GM21360 (cell line): Measurements from ENCODE around the gene TMEM144.
"Not testable (repeated sequence)": the region's sequence is repeated elsewhere in the genome, so short reads cannot be mapped to it uniquely, and the experiment has no call there.

ENCODE experiments used
- ATAC-seq: cut with Tn5 transposase; IDR thresholded peaks from one replicate; pipeline ENCODE4 v1.9.1; 2021; ENCODE audit warnings: mild to moderate bottlenecking, moderate library complexity; ENCODE audit not compliant: unreplicated experiment

Gene TMEM144

DNA sequence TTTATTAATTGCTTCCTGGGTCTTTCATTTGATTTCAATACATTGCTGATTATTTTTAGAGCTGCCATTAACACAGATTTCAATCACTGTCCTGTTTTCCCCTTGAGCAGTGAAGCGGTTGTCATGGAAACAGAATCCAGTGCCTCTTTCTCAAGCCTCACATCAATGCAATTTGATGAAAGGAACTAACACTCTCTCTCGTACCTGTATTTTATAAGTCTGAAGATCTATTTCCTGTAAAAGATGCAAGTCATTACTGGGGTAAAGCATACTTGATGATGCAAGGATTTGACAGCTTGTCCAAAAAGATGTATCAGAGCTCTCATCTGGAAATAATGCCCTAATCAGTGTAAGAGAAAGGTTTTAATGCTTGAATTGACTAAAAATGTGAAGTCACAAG is 19.6 kb upstream of the TMEM144 start:
- ATAC-seq = no peak

DNA sequence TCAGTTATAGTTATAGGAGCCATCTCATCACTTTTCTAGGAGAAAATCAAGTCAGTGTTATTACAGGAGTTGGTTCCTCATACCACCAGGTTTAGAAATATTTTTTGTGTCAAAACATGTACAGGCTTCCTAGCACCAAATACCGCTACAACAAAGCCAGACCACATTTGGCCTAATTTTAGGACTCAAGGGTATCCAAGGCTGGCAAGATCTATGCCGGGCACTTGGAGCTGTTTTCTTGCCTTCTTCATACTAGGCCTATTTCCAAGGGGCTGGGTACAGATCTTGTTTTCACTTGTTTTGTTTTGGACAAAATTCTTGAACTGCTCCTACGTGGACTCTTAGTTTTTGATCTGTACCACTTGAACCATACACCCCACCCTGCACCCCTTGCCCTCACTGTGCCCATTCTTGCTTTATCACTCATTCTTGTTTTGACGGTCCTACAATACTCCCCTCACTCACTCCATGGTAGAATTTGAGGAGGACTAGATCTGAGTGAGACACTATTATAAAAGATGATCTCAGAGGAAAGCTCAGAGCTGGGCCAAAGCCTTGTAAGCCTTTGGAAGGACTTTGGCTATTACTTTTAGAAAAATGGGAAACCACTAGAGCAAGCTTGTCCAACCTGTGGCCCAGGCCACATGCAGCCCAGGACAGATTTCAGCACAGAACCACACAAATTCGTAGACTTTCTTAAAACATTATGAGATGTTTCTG is 17.7 kb upstream of the TMEM144 start:
- no peak for ATAC-seq

DNA sequence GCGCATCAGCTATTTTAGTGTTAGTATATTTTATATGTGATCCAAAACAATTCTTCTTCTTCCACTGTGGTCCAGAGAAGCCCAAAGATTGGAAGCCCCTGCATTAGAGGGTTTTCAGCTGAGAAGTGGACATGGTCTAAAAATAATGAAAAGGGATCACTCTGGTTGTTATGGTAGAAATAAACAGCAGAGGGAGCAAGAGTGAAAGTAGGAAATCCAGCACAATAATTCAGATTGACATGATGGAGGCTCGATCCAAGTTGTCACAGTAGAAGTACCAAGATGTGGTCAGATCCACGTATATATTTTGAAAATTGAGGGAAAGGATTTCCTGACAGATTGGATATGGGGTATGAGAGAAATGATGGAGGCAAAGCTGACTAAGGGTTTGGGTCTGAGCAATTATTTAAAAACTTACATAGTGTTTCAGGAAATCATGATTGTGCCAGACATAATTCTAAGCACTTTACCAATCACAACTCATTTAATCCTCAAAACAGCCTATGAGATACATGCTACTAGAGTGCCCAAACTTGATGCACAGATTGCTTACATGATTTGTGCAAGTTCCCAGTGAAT is 17.0 kb upstream of the TMEM144 start:
- ATAC-seq = no peak

DNA sequence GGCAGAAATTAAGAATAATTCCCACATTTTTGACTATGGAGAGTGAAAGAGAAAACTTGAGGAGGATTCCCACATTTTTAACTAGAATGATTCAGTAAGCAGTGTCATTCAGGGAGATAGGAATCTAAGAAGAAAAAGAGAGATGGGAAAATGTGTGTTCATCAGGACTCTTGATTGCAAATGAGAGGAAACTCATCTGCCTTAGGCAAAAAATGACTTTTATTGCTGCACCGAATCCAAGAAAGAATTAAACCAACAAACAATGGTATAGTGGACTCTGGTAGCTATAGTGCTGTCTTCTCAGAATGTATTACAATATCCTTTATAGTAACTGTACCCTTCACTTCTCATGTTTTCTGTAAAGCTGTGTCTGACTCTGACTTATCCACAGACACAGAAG is 15.0 kb upstream of the TMEM144 start:
- no peak for ATAC-seq

- no peak for ATAC-seq
Measured at GRCh38 chr4:158197194-158197776, 13.0 kb upstream of the TMEM144 start.

- ATAC-seq = no peak
Measured at GRCh38 chr4:158200214-158200613, 10.1 kb upstream of the TMEM144 start.

- no peak for ATAC-seq
Measured at GRCh38 chr4:158201322-158201721, 9.0 kb upstream of the TMEM144 start.

DNA sequence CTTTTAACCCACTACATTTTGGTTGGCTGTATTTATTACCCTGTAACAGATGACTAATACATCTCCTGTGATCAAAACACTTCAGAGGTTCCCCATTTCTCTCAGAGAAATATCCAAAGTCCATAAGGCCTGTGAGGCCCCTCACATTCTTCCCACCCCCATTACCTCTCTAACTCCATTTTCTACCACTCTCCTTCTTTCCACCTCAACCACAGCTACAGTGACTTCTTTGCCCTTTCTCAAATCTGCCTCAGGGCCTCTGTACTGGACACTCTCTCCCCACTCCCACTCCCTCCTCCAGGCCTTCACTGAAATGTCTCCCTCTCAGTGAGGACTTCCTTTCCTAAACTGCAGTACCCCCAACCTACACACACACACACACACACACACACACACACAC is 8.4 kb upstream of the TMEM144 start:
- ATAC-seq = no peak

GRCh38 chr4:158202481-158202880 is 7.8 kb upstream of the TMEM144 start:
- ATAC-seq = peak; percentile 50

- ATAC-seq = no peak
Measured at GRCh38 chr4:158203436-158203835, 6.8 kb upstream of the TMEM144 start.

DNA sequence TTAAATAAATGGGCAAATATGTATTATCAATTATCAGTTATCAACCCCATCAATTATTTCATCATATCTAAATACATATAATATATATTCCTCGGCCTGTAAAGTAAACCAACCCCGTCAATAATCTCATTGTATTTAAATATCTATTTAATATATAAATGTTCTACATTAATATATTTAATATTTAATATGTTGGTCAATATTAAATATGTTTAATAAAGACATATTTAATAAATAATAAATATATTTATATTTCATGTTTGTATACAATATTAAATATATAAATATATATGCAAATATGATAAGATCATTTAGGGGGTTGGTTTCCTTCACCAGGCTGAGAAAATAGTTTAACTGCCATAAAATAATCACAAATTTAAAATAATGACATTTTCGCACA is 6.4 kb upstream of the TMEM144 start:
- ATAC-seq = no peak

DNA sequence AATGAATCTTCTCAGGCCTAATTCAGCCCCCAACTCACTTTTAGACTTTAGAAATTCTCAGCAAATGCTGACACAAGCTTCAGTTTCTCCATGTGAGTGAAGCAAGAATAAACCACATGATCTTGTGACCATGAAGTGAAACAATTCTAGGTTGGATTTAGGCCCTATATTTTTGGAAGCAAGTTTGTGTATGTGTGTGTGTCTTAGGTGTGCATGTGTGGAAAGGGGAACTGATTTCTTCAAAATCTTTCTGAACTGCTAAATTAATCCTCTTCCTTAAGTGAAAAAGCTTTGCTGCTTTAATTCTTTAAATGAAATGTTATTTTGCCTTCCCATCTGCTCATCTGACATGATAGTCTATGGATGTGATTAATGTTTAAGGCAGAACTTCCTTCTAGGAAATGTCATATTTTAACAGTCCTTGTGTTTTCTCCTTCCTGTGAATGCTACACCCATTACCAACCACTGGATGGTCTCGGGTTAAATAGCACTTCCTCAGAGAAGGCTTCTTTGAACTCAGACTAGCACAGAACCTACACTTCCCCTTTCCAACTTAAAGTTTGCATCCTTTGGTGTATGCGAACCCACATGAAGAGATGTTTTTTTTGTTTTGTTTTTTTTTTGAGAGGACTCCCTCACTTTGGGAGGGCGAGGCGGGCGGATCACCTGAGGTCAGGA is 1.2 kb upstream of the TMEM144 start:
- ATAC-seq = peak; percentile 65

- no peak for ATAC-seq
Measured at GRCh38 chr4:158211222-158211621, 936 bp downstream of the TMEM144 start.

- no peak for ATAC-seq
Measured at GRCh38 chr4:158213466-158213865, 3.2 kb downstream of the TMEM144 start.

- no peak for ATAC-seq
Measured at GRCh38 chr4:158214856-158215255, 4.6 kb downstream of the TMEM144 start.

- ATAC-seq = no peak
Measured at GRCh38 chr4:158217763-158218162, 7.5 kb downstream of the TMEM144 start.

DNA sequence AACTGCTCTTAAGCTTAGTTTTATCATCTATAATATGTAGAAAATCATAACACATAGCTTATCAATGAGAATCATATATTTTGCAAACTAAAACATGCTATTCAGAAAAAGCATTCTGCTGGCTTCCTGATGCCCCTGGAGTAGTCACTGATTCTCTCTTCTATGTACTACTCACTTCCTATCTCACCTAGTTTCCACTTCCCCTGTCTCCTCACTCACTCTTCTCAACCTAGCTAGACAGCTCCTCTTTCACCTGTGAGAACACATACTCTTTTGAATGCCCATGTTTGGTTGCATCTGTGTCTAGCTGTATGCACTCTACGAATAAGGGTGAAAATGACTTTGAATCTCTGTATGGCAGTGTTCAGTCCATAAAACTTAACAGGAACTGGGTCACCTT is 9.3 kb downstream of the TMEM144 start:
- ATAC-seq = no peak

- ATAC-seq = not testable (repeated sequence)
Measured at GRCh38 chr4:158224318-158224717, 14.0 kb downstream of the TMEM144 start.

DNA sequence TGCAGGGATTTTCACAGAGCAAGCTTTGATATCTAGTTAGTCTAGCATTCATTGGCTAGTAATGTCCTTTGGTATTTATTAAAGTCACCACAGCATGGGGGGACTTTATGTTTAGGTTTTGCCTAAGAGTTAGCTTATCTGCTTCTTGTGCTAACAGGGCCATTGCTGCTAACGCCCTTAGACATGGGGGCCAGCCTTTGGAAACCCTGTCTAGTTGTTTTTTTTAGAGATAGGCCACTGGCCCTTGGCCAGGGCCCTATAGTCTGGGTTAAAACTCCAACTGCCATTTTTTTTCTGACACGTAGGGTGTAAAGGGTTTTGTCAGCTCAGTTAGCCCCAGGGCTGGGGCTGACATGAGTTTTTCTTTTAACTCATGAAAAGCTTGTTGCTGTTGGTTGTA is 14.7 kb downstream of the TMEM144 start:
- ATAC-seq = not testable (repeated sequence)

DNA sequence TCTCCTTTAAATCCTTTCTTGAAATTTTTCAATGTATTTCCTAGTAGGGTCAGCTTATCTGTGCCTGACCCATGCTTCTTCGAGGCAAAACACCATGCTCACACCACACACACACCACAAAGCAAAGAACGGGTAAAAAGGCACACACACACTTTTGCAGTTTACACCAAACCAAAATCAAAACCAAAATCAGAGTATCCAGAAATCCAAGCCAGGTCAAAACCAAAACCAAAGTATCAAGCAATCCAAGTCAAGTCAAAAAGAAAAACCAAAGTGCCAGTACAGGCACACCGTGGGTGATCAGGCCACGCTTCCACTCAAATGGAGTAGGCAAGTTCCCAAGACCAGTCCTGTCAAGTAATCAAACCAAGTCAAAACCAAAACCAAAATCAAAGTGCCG is 17.6 kb downstream of the TMEM144 start:
- not testable (repeated sequence) for ATAC-seq

DNA sequence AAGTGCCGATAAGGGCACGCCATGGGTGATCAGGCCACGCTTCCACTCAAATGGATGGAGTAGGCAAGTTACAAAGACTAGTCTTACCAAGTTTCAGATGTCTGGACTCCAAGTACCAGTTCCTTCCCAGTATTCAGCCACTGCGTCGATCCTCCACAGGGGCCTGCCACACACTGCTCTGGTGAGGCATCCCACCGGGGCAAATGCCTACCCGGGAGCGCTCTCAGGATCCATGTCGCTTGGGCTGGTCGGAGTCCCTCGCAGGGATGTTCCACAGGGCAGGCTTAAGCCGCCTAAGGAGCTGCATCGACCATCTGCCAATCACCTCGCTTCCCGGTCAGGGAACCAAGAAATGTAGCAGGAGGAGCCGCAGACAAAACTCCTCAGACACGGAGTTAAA is 18.1 kb downstream of the TMEM144 start:
- not testable (repeated sequence) for ATAC-seq

- no peak for ATAC-seq
Measured at GRCh38 chr4:158229768-158230167, 19.5 kb downstream of the TMEM144 start.
